Stimulated activated CD4-positive, alpha-beta T cell treated with anti-CD3 and anti-CD28 coated beads, Interleukin-15, amount 100 ng/mL, for 24 hours (primary cell): ENCODE data around the gene CRYBB3.
"Not testable (repeated sequence)": the region's sequence is repeated elsewhere in the genome, so short reads cannot be mapped to it uniquely, and the experiment has no call there.

ENCODE experiments used
- DNase-seq: peaks from one replicate; pipeline ENCODE4 v3.0.0-alpha.2; 2020

The CRYBB3 gene

GRCh38 chr22:25207553-25208157, 8.0 kb downstream of the CRYBB3 start:
- DNase-seq, result no peak

DNA sequence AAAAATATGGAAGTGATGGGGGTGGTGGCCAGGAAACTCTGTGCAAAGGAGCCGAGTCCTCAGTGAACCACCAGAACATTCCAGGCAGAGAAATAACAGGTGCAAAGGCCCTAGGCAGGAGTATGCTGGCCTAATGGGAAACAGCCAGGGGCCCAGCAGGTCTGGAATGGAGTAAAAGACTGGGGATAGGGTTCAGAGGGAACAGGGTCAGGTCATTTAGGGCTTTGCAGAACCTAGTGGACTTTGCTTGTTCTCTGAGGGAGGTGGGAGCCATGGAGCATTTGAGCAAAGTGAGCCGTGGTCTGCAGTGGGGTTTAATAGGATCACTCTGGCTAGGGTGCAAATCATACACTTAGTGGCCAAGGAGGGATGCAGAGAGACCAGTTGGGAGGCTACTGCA, 8.7 kb downstream of the CRYBB3 start:
- DNase-seq, result no peak

DNA sequence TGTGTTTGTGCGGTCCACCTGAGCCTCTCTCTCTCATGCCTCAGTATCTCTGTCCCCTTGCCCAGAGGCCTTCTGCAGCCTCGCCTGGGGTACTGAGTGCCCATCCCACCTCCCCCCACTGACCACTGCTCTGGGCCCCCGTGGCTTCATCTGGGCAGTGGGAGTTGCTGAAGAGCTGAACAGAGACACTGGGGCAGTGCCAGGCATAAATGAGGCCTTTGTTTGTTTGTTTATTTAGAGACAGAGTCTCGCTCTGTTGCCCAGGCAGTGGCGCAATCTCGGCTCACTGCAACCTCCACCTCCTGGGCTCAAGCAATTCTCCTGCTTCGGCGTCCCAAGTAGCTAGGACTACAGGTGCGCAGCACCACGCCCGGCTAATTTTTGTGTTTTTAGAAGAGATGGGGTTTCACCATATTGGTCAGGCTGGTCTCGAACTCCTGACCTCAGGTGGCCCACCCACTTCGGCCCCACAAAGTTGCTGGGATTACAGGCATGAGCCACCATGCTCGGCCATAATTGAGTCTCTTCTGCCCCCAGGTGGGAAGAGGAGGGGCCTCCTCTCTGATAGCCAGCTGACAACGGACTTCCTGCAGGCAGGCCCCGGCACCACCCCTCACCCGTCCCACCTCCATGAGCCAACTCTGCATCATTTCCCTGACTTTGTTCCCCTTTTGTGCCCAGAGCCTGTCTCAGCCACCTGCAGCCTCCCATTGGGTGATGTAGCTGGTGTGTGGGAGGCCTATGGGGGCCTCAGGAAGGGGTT, 9.3 kb downstream of the CRYBB3 start:
- no peak for DNase-seq

DNA sequence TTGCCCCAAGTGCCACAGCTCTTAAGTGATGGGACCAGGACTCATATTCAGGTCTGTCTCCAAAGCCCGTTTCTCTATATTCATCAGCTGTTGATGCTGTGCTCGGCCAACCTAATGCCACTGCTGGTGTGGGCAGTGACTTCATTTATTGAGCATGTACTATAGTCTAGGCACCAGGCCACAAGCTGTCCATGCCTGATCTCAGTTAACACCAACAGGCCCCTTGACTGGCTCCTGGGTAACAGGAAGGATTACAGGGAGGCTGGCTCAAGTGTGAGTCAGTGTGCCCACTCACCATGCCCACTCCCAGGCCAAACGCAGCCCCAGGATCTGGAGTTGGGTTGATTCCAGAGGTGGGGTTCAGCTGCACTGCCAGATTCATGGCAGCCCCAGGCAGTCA, 11.1 kb downstream of the CRYBB3 start:
- DNase-seq, result no peak

GRCh38 chr22:25212337-25212736, 12.7 kb downstream of the CRYBB3 start:
- DNase-seq, result no peak

DNA sequence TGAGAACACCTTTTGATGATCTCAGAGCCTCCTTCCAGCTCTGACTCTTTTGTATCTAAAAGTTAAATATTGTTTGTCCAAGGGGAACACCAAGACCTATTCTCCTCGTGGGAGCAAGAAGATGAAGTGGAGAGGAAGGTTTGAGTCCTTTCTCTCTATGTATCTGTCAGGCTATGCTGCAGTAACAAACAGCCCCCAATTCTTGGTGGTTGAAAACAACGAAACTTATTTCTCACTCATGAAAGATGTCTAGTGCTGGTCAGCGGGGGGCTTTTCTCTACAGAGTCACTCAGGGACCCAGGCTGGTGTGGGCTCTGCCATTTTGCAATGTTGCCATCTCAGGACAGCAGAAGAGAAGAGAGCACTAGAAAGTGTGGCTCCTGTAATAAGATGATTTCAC, 13.6 kb downstream of the CRYBB3 start:
- no peak for DNase-seq

DNA sequence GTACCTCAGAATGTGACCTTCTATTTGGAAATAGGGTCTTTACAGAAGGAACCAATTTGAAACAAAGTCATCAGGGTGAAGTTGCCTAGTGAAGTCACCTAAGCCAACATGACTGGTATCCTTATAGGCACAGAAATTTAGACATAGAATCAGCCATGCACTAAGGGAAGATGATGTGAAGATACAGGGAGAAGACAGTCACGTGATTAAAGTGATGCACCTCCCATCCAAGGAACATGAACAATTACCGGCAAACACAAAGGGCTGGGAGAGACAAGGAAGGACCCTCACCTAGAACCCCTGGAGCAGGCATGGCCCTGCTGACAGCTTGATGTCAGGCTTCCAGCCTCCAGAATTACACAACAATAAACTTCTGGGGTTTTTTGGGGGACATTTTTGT, 16.6 kb downstream of the CRYBB3 start:
- DNase-seq, result no peak

- no peak for DNase-seq
Measured at GRCh38 chr22:25219211-25219689, 19.6 kb downstream of the CRYBB3 start, which contains the start of gene CRYBB2. Gene CRYBB2, plus strand, starts transcription at chr22:25219639. Its CDS starts 1,791 bp downstream, at chr22:25221430.

GRCh38 chr22:25219948-25220442, 20.3 kb downstream of the CRYBB3 start:
- DNase-seq, result no peak

- no peak for DNase-seq
Measured at GRCh38 chr22:25221790-25222189, 22.1 kb downstream of the CRYBB3 start.

GRCh38 chr22:25223269-25223850, 23.7 kb downstream of the CRYBB3 start:
- no peak for DNase-seq

GRCh38 chr22:25228822-25229221, 29.2 kb downstream of the CRYBB3 start:
- DNase-seq, result no peak

DNA sequence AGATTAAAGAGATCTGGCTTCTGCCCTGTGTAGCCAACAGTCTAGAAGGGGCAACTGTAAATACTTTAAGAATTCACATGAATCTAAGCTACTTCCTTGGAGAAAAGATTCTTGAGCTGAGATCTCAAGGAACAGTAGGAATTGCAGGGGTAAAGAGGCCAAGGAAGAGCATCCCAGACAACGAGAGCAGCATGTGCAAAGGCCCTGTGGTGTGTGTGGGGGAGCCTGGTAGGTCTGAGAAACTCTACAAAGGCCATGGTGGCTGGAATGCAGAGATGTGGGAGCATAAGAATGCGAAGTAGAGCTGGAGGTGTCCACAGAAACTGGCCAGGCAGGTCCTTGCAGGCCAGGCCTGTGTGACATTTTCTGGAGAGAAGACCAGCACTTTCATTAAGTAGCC, 31.1 kb downstream of the CRYBB3 start:
- DNase-seq, result not testable (repeated sequence)

DNA sequence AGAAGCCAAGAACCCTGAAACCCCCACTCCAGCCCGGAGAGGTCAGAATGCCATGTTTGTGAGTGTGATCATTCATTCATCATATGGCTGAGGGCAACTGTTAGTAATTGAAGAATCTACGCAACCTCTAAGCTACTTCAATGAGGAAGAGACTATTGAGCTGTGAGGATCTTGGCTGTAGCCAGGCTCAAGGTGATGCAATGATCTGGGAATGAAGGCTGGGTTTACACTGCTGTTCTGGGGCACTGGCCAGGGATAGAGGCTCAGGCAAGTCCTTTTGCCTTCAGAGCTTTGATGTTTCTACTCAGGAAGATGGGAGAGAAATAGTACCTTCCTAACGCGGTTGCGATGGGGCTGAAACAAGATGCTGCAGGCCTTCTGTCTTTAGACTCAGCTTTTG, 32.6 kb downstream of the CRYBB3 start:
- no peak for DNase-seq

DNA sequence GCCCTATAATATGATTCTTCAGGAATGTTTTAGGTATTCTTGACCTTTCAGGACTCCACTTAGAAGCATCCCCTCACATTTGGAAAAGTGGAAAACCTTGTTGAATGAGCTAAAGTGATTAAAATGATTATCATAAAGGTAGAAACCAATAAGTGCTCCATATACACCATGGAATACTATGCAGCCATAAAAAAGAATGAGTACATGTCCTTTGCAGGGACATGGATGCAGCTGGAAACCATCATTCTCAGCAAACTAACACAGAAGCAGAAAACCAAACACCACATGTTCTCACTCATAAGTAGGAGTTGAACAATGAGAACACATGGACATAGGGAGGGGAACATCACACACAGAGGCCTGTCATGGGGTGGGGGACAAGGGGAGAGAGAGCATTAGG, 34.0 kb downstream of the CRYBB3 start:
- not testable (repeated sequence) for DNase-seq

GRCh38 chr22:25235547-25236290, 36.1 kb downstream of the CRYBB3 start:
- DNase-seq, result peak; percentile 85

DNA sequence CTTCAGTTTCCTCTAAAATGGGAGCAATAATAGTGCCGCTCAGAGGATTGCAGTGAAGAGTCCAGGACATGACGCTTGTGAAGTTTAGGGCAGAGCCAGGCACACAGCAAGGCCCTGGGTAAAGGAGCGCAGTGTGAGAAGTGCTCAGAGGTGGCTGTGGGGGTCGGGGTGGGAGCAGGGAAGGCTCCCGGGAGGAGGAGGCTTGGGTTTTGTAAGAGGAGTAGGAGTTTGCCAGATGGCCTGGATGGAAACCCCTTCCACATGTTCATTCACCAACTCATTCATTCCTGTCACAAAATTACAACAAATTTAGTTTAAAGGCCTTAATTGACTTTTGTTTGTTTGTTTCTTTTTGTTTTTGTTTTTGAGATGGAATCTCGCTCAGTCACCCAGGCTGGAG, 36.8 kb downstream of the CRYBB3 start:
- no peak for DNase-seq

- no peak for DNase-seq
Measured at GRCh38 chr22:25237503-25237902, 37.8 kb downstream of the CRYBB3 start.

DNA sequence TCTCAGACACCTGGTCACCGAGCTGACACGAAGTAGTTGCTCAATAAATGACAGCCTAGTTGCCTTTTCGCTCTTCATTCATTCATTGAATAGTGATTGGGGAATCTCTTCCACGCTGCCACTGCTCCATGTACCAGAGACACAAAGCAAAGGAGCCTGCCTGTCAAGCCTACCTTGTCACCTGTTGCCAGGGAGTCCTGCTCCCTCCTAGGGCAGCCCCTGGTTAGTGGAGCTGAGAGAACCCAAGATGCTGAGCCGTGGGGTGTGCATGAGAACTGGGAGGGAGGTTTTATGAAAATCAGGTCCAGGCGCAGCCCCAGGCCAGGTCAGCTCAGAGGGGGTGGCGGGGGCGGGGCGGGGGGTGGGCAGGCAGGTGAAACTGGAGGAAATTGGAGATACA, 38.4 kb downstream of the CRYBB3 start:
- DNase-seq, result not testable (repeated sequence)

DNA sequence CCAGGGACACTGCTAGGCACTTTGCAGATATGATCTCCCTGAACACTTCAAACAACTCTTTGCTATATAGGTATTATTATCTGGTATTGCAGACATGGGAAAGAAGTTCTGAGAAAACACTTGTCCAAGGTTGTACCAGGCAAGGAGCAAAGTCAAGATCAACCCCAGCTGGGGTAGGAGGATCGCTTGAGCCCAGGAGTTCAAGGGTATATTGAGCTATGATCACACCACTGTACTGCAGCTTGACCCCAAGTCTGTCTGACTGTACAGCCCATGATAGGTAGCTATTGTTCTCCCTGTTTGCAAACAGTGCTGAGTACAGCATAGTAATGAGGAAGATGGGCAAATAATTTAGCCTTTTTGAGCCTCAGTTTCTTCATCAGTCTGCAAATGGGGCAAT, 55.5 kb downstream of the CRYBB3 start:
- not testable (repeated sequence) for DNase-seq
